GM23338 (cell line): ENCODE results near the gene LRBA. TPM values are rescaled to one million over a fixed set of nuclear protein-coding genes. Genes with fewer than 3 reads are reported as not detected.

Experiments
- ATAC-seq: fragments of 200-7000 bp; cut with Tn5 transposase; 3 replicates; pipeline ENCODE4 v1.9.1; 2020
- DNase-seq: peaks from one replicate; pipeline ENCODE4 v3.0.0-alpha.2; 2015; ENCODE audit warnings: low spot score
- H2AFZ ChIP-seq: fragments of 200-600 bp; sonication (generic); 2 replicates; pipeline ENCODE4 v1.8.0; 2016; ENCODE audit warnings: antibody characterized with exemption, mild to moderate bottlenecking, moderate library complexity
- H3F3A ChIP-seq: fragments of 200-600 bp; sonication (generic); replicated peaks from 2 replicates; pipeline ENCODE4 v1.8.0; 2017; ENCODE audit warnings: antibody characterized with exemption, mixed run types, low read depth
- H3K27ac ChIP-seq: fragments of 200-600 bp; sonication (generic); 2 replicates; pipeline ENCODE4 v1.6.1; 2016; ENCODE audit warnings: low read depth
- H3K27me3 ChIP-seq: fragments of 200-600 bp; sonication (generic); 2 replicates; pipeline ENCODE4 v1.8.0; 2016; ENCODE audit warnings: mild to moderate bottlenecking, mixed run types, moderate library complexity; ENCODE audit not compliant: insufficient read depth
- H3K36me3 ChIP-seq: fragments of 200-600 bp; sonication (generic); 2 replicates; pipeline ENCODE4 v1.8.0; 2016; ENCODE audit warnings: mild to moderate bottlenecking; ENCODE audit not compliant: insufficient read depth
- H3K4me1 ChIP-seq: fragments of 200-600 bp; sonication (generic); 2 replicates; pipeline ENCODE4 v1.8.0; 2016; ENCODE audit warnings: mild to moderate bottlenecking, moderate library complexity; ENCODE audit not compliant: insufficient read depth
- H3K4me2 ChIP-seq: fragments of 200-600 bp; sonication (generic); 2 replicates; pipeline ENCODE4 v1.7.1; 2017; ENCODE audit warnings: mixed run types
- H3K4me3 ChIP-seq: fragments of 200-600 bp; sonication (generic); 2 replicates; pipeline ENCODE4 v1.6.1; 2016; ENCODE audit warnings: mixed run types
- H3K79me2 ChIP-seq: fragments of 200-600 bp; sonication (generic); replicated peaks from 2 replicates; pipeline ENCODE4 v1.8.0; 2017; ENCODE audit warnings: mild to moderate bottlenecking; ENCODE audit not compliant: insufficient read depth
- H3K9me2 ChIP-seq: fragments of 200-600 bp; sonication (generic); 2 replicates; pipeline ENCODE4 v1.8.0; 2017; ENCODE audit not compliant: insufficient read depth
- H4K20me1 ChIP-seq: fragments of 200-600 bp; sonication (generic); replicated peaks from 2 replicates; pipeline ENCODE4 v1.8.0; 2017; ENCODE audit warnings: mild to moderate bottlenecking; ENCODE audit not compliant: insufficient read depth
- H3K27ac Mint-ChIP-seq: 2 replicates; pipeline ENCODE4 v1.8.0; 2020; ENCODE audit warnings: inconsistent platforms, mild to moderate bottlenecking, moderate library complexity, mixed read lengths
- H3K27me3 Mint-ChIP-seq: 3 replicates; pipeline ENCODE4 v1.8.0; 2022; ENCODE audit warnings: low read depth, mild to moderate bottlenecking, moderate library complexity, mixed read lengths, inconsistent platforms; ENCODE audit not compliant: insufficient read depth, poor library complexity
- H3K36me3 Mint-ChIP-seq: 3 replicates; pipeline ENCODE4 v1.8.0; 2021; ENCODE audit warnings: low read depth, mild to moderate bottlenecking, inconsistent platforms, moderate library complexity, mixed read lengths
- H3K4me1 Mint-ChIP-seq: 3 replicates; pipeline ENCODE4 v1.8.0; 2020; ENCODE audit warnings: mild to moderate bottlenecking, inconsistent platforms, mixed read lengths
- H3K4me3 Mint-ChIP-seq: 3 replicates; pipeline ENCODE4 v1.8.0; 2021; ENCODE audit warnings: moderate library complexity, mild to moderate bottlenecking, inconsistent platforms, mixed read lengths
- H3K9me3 Mint-ChIP-seq: 3 replicates; pipeline ENCODE4 v1.8.0; 2020; ENCODE audit warnings: moderate library complexity, mild to moderate bottlenecking, inconsistent platforms, mixed read lengths
- EZH2 ChIP-seq: fragments of 200-600 bp; sonication (generic); IDR thresholded peaks from one replicate; pipeline ENCODE4 v1.8.0; 2017; ENCODE audit warnings: antibody characterized with exemption, mild to moderate bottlenecking, low read depth; ENCODE audit not compliant: unreplicated experiment
- EZH2phosphoT487 ChIP-seq: fragments of 200-600 bp; sonication (generic); IDR thresholded peaks from one replicate; pipeline ENCODE4 v1.8.1; 2018; ENCODE audit warnings: antibody characterized with exemption; ENCODE audit not compliant: unreplicated experiment
- JUNB ChIP-seq: IDR thresholded peaks from one replicate; pipeline ENCODE4 v1.6.1; 2016; ENCODE audit warnings: antibody characterized with exemption; ENCODE audit not compliant: unreplicated experiment
- NANOG ChIP-seq: IDR thresholded peaks from 2 replicates; pipeline ENCODE4 v1.6.1; 2016; ENCODE audit warnings: antibody characterized with exemption, borderline replicate concordance
- POLR2AphosphoS5 ChIP-seq: IDR thresholded peaks from 2 replicates; pipeline ENCODE4 v1.6.1; 2016; ENCODE audit warnings: antibody characterized with exemption, low read depth
- STAT1 ChIP-seq: IDR thresholded peaks from one replicate; pipeline ENCODE4 v1.6.1; 2016; ENCODE audit warnings: antibody characterized with exemption; ENCODE audit not compliant: unreplicated experiment
- ZNF114 ChIP-seq: fragments of 250-450 bp; sonication (Bioruptor Pico); IDR thresholded peaks from 2 replicates; pipeline ENCODE4 v1.5.0; 2020; ENCODE audit warnings: mild to moderate bottlenecking, moderate library complexity
- ZNF331 ChIP-seq: fragments of 250-450 bp; sonication (Bioruptor Pico); IDR thresholded peaks from 2 replicates; pipeline ENCODE4 v1.5.0; 2020; ENCODE audit warnings: low read depth, mild to moderate bottlenecking, moderate library complexity
- polyA plus RNA-seq: library from polyadenylated mRNA; unstranded; fragments of >200 nt; fragmentation: Nextera tagmentation; extraction: Ambion mirVana; gene quantifications from 2 replicates; pipeline ENCODE4 v1.2.1, GENCODE V29; 2016
- total RNA-seq: library from RNA; depleted of rRNA; stranded (reverse); fragments of >200 nt; shearing (Covaris generic); gene quantifications from 2 replicates; pipeline ENCODE4 v1.2.3, GENCODE V29; 2014
- TF ChIP-seq, protein P1 (sequence below): fragments of 250-450 bp; sonication (Bioruptor Pico); IDR thresholded peaks from 2 replicates; pipeline ENCODE4 v1.5.0; 2020; ENCODE audit warnings: mild to moderate bottlenecking, moderate library complexity
- TF ChIP-seq, protein P2 (sequence below), 2 experiments: fragments of 200-600 bp in 1 of 2; sonication (generic) in 1 of 2; conservative IDR thresholded peaks; 2 replicates each; pipeline versions ENCODE4 v1.5.1 to v1.6.1; 2016 to 2017; ENCODE audit warnings: antibody characterized with exemption in 2 of 2, low read depth in 2 of 2, mild to moderate bottlenecking in 2 of 2, moderate library complexity in 1 of 2
- TF ChIP-seq, protein P3 (sequence below): IDR thresholded peaks from one replicate; pipeline ENCODE4 v1.6.1; 2018; ENCODE audit warnings: antibody characterized with exemption; ENCODE audit not compliant: unreplicated experiment
- TF ChIP-seq, protein P4 (sequence below): IDR thresholded peaks from 2 replicates; pipeline ENCODE4 v1.6.1; 2016; ENCODE audit warnings: antibody characterized with exemption

Gene LRBA
- total and polyA plus RNA-seq, 2 experiments from 2014 or later = 23.3 to 126 TPM

DNA sequence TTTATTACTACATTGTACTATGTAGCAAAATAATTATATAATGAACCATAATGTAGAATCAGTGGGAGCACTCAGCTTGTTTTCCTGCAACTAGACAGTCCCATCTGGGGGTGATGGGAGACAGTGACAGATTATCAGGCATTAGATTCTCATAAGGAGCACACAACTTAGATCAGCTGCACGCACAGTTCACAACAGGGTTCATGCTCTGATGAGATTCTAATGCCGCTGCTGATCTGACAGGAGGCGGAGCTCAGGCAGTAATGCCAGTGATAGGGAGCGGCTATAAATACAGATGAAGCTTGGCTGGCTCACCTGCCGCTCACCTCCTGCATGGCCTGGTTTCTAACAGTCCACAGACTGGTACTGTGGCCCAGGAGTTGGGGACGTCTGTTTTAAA, 233.9 kb downstream of the LRBA start:
- H3K9me2 ChIP-seq = no peaks in the 10 kb centered on the region
- no peaks in the 10 kb centered on the region for H3K9me3 Mint-ChIP-seq
- ATAC-seq = no peak
- no peak overlapping the region for H3K4me3 Mint-ChIP-seq
- TF ChIP-seq EZH2 (no peak), JUNB (no peak), STAT1 (no peak), NANOG (no peak), POLR2AphosphoS5 (no peak), ZNF331 (CRISPR knock-in tag) (no peak), EZH2phosphoT487 (no peak), ZNF114 (CRISPR knock-in tag) (no peak)
- TF ChIP-seq, protein P1, sequence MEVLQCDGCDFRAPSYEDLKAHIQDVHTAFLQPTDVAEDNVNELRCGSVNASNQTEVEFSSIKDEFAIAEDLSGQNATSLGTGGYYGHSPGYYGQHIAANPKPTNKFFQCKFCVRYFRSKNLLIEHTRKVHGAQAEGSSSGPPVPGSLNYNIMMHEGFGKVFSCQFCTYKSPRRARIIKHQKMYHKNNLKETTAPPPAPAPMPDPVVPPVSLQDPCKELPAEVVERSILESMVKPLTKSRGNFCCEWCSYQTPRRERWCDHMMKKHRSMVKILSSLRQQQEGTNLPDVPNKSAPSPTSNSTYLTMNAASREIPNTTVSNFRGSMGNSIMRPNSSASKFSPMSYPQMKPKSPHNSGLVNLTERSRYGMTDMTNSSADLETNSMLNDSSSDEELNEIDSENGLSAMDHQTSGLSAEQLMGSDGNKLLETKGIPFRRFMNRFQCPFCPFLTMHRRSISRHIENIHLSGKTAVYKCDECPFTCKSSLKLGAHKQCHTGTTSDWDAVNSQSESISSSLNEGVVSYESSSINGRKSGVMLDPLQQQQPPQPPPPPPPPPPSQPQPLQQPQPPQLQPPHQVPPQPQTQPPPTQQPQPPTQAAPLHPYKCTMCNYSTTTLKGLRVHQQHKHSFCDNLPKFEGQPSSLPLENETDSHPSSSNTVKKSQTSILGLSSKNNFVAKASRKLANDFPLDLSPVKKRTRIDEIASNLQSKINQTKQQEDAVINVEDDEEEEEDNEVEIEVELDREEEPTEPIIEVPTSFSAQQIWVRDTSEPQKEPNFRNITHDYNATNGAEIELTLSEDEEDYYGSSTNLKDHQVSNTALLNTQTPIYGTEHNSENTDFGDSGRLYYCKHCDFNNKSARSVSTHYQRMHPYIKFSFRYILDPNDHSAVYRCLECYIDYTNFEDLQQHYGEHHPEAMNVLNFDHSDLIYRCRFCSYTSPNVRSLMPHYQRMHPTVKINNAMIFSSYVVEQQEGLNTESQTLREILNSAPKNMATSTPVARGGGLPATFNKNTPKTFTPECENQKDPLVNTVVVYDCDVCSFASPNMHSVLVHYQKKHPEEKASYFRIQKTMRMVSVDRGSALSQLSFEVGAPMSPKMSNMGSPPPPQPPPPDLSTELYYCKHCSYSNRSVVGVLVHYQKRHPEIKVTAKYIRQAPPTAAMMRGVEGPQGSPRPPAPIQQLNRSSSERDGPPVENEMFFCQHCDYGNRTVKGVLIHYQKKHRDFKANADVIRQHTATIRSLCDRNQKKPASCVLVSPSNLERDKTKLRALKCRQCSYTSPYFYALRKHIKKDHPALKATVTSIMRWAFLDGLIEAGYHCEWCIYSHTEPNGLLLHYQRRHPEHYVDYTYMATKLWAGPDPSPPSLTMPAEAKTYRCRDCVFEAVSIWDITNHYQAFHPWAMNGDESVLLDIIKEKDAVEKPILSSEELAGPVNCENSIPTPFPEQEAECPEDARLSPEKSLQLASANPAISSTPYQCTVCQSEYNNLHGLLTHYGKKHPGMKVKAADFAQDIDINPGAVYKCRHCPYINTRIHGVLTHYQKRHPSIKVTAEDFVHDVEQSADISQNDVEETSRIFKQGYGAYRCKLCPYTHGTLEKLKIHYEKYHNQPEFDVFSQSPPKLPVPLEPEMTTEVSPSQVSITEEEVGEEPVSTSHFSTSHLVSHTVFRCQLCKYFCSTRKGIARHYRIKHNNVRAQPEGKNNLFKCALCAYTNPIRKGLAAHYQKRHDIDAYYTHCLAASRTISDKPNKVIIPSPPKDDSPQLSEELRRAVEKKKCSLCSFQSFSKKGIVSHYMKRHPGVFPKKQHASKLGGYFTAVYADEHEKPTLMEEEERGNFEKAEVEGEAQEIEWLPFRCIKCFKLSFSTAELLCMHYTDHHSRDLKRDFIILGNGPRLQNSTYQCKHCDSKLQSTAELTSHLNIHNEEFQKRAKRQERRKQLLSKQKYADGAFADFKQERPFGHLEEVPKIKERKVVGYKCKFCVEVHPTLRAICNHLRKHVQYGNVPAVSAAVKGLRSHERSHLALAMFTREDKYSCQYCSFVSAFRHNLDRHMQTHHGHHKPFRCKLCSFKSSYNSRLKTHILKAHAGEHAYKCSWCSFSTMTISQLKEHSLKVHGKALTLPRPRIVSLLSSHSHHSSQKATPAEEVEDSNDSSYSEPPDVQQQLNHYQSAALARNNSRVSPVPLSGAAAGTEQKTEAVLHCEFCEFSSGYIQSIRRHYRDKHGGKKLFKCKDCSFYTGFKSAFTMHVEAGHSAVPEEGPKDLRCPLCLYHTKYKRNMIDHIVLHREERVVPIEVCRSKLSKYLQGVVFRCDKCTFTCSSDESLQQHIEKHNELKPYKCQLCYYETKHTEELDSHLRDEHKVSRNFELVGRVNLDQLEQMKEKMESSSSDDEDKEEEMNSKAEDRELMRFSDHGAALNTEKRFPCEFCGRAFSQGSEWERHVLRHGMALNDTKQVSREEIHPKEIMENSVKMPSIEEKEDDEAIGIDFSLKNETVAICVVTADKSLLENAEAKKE (CRISPR knock-in tag) = no peak
- TF ChIP-seq, protein P2, sequence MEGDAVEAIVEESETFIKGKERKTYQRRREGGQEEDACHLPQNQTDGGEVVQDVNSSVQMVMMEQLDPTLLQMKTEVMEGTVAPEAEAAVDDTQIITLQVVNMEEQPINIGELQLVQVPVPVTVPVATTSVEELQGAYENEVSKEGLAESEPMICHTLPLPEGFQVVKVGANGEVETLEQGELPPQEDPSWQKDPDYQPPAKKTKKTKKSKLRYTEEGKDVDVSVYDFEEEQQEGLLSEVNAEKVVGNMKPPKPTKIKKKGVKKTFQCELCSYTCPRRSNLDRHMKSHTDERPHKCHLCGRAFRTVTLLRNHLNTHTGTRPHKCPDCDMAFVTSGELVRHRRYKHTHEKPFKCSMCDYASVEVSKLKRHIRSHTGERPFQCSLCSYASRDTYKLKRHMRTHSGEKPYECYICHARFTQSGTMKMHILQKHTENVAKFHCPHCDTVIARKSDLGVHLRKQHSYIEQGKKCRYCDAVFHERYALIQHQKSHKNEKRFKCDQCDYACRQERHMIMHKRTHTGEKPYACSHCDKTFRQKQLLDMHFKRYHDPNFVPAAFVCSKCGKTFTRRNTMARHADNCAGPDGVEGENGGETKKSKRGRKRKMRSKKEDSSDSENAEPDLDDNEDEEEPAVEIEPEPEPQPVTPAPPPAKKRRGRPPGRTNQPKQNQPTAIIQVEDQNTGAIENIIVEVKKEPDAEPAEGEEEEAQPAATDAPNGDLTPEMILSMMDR (conservative IDR thresholded peaks at IDR 0.05; ENCODE audit: low read depth in 2 of 2) = no peak
- TF ChIP-seq, protein P3, sequence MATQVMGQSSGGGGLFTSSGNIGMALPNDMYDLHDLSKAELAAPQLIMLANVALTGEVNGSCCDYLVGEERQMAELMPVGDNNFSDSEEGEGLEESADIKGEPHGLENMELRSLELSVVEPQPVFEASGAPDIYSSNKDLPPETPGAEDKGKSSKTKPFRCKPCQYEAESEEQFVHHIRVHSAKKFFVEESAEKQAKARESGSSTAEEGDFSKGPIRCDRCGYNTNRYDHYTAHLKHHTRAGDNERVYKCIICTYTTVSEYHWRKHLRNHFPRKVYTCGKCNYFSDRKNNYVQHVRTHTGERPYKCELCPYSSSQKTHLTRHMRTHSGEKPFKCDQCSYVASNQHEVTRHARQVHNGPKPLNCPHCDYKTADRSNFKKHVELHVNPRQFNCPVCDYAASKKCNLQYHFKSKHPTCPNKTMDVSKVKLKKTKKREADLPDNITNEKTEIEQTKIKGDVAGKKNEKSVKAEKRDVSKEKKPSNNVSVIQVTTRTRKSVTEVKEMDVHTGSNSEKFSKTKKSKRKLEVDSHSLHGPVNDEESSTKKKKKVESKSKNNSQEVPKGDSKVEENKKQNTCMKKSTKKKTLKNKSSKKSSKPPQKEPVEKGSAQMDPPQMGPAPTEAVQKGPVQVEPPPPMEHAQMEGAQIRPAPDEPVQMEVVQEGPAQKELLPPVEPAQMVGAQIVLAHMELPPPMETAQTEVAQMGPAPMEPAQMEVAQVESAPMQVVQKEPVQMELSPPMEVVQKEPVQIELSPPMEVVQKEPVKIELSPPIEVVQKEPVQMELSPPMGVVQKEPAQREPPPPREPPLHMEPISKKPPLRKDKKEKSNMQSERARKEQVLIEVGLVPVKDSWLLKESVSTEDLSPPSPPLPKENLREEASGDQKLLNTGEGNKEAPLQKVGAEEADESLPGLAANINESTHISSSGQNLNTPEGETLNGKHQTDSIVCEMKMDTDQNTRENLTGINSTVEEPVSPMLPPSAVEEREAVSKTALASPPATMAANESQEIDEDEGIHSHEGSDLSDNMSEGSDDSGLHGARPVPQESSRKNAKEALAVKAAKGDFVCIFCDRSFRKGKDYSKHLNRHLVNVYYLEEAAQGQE = no peak
- TF ChIP-seq, protein P4, sequence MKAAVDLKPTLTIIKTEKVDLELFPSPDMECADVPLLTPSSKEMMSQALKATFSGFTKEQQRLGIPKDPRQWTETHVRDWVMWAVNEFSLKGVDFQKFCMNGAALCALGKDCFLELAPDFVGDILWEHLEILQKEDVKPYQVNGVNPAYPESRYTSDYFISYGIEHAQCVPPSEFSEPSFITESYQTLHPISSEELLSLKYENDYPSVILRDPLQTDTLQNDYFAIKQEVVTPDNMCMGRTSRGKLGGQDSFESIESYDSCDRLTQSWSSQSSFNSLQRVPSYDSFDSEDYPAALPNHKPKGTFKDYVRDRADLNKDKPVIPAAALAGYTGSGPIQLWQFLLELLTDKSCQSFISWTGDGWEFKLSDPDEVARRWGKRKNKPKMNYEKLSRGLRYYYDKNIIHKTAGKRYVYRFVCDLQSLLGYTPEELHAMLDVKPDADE = no peak
- H3K79me2 ChIP-seq = no peaks in the 10 kb centered on the region
- no peak overlapping the region for H3K4me2 ChIP-seq
- no peak for DNase-seq
- H2AFZ ChIP-seq = no peak overlapping the region
- no peaks in the 10 kb centered on the region; the same call in 2 of the 3 replicates for H3K36me3 Mint-ChIP-seq
- no peaks in the 10 kb centered on the region for H4K20me1 ChIP-seq
- no peaks in the 10 kb centered on the region for H3K27me3 ChIP-seq
- H3K27ac Mint-ChIP-seq = no peak overlapping the region
- no peak overlapping the region for H3K4me3 ChIP-seq
- peaks cover 21% of the 10 kb centered on the region for H3K4me1 ChIP-seq
- no peaks in the 10 kb centered on the region for H3F3A ChIP-seq
- H3K4me1 Mint-ChIP-seq = peaks cover 27% of the 10 kb centered on the region
- H3K27me3 Mint-ChIP-seq = no peaks in the 10 kb centered on the region
- no peak overlapping the region for H3K27ac ChIP-seq
- H3K36me3 ChIP-seq = no peaks in the 10 kb centered on the region
